Loucy (cell line): Measurements from ENCODE around the gene CARF.
"Not testable (repeated sequence)": the region's sequence is repeated elsewhere in the genome, so short reads cannot be mapped to it uniquely, and the experiment has no call there.

ENCODE experiments used
- CTCF ChIP-seq: fragments of 200-600 bp; sonication (generic); conservative IDR thresholded peaks from 2 replicates; pipeline ENCODE4 v1.5.1; 2014; ENCODE audit warnings: mild to moderate bottlenecking, antibody characterized with exemption, low read length
- EZH2phosphoT487 ChIP-seq: fragments of 200-600 bp; IDR thresholded peaks from 2 replicates; pipeline ENCODE4 v1.6.1; 2018; ENCODE audit warnings: antibody characterized with exemption, mild to moderate bottlenecking, moderate library complexity, borderline replicate concordance

GRCh38 chr2:202949333-202949732, 37.3 kb downstream of the CARF start:
- not testable (repeated sequence) for TF ChIP-seq CTCF, EZH2phosphoT487
